ES-I3 (cell line): ENCODE results near the gene IFIH1.
A peak's percentile ranks its signal among the peaks of the same experiment; 100 is the strongest.

Experiments
- H3K36me3 ChIP-seq: 2 replicates; pipeline ENCODE4 v1.6.1; 2013; ENCODE audit warnings: mild to moderate bottlenecking, low read length, control low read depth, moderate library complexity; ENCODE audit not compliant: insufficient read depth
- H3K4me1 ChIP-seq: 2 replicates; pipeline ENCODE4 v1.6.1; 2013; ENCODE audit warnings: mild to moderate bottlenecking, control low read depth, low read length; ENCODE audit not compliant: insufficient read depth
- H3K9ac ChIP-seq: 2 replicates; pipeline ENCODE4 v1.6.1; 2013; ENCODE audit warnings: low read depth, mild to moderate bottlenecking, low read length, moderate library complexity
- H3K9me3 ChIP-seq: 2 replicates; pipeline ENCODE4 v1.6.1; 2013; ENCODE audit warnings: mild to moderate bottlenecking, low read length, moderate library complexity; ENCODE audit not compliant: control insufficient read depth, insufficient read depth

IFIH1 gene

GRCh38 chr2:162324953-162325352 is 6.5 kb upstream of the IFIH1 start:
- no peaks in the 10 kb centered on the region for H3K9me3 ChIP-seq
- H3K36me3 ChIP-seq: no peaks in the 10 kb centered on the region
- no peak overlapping the region for H3K9ac ChIP-seq
- H3K4me1 ChIP-seq: 0 out of 2 replicates have a peak, but pooled peaks cover 3% of the 10 kb centered on the region

GRCh38 chr2:162320864-162321517 is 2.5 kb upstream of the IFIH1 start:
- no peak overlapping the region for H3K9ac ChIP-seq

GRCh38 chr2:162317861-162318327 is 590 bp downstream of the IFIH1 start:
- no peaks in the 10 kb centered on the region for H3K36me3 ChIP-seq
- H3K4me1 ChIP-seq: 0 out of 2 replicates have a peak, but pooled peaks cover 3% of the 10 kb centered on the region
- peak overlapping the region; percentile 54; the same call in 1 of the 2 replicates for H3K9ac ChIP-seq
- no peaks in the 10 kb centered on the region for H3K9me3 ChIP-seq

More at GRCh38 chr2:162320864-162321517, 2.5 kb upstream of the IFIH1 start:
- Histone ChIP-seq H3K36me3 (no peaks in the 10 kb centered on the region), H3K4me1 (0 out of 2 replicates have a peak, but pooled peaks cover 3% of the 10 kb centered on the region), H3K9me3 (no peaks in the 10 kb centered on the region)

DNA sequence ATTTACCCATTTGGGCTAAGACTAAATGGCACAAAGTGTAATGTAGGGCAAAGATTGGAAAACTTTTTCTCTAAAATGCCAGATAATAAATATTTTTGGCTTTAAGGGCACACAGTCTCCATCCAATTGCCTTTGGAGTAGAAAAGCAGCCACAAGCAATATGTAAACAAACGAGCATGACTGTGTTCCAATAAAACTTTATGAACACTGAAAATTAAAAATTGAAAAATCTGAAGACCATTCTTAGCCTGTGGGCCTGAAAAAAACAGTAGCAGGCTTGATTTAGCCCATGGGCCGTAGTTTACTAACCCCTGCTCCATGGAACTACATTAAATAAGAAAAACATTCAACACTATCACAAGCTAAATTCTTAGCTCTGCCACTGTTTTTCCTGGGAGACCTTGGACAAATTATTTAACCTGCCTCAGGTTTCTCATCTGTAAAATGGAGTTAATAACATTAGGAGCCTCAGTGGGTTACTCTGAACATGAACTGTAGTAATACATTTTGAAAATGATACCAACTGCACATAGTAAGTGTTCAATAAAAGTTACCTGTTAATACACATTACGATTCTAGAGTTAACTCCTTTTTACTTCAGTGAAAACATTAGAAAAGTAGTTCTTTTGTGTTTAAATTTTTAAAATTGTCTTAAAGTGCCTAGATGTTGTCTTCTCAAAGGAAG is 1.3 kb downstream of the IFIH1 start:
- H3K36me3 ChIP-seq: no peaks in the 10 kb centered on the region
- 0 out of 2 replicates have a peak, but pooled peaks cover 3% of the 10 kb centered on the region for H3K4me1 ChIP-seq
- H3K9me3 ChIP-seq: no peaks in the 10 kb centered on the region
- peak overlapping the region; percentile 54; the same call in 1 of the 2 replicates for H3K9ac ChIP-seq

- H3K9ac ChIP-seq: no peak overlapping the region
Observed at GRCh38 chr2:162316590-162316989, 1.9 kb downstream of the IFIH1 start.

DNA sequence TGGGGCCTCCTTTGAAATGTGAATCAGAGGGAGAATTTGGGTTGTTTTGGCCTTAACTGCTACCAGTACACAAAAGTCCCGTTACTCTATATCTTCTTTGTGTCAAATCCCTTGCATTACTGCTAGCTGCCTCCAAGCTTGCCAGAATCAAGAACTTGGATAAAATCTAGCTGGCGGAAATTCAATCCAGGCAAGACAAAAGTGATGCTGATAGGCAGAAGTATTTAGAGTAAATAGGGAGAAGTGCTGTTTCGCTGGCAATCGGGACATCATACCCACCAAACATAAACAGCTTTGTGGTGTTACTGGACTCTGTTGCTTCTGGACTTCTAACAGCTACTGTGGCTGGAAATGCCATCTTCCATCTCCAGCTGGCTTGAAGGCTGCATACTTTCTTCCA is 2.5 kb downstream of the IFIH1 start:
- Histone ChIP-seq H3K9me3 (no peaks in the 10 kb centered on the region), H3K4me1 (no peaks in the 10 kb centered on the region), H3K36me3 (no peaks in the 10 kb centered on the region), H3K9ac (no peak overlapping the region)

More at GRCh38 chr2:162316590-162316989, 1.9 kb downstream of the IFIH1 start:
- Histone ChIP-seq H3K9me3 (no peaks in the 10 kb centered on the region), H3K36me3 (no peaks in the 10 kb centered on the region), H3K4me1 (0 out of 2 replicates have a peak, but pooled peaks cover 3% of the 10 kb centered on the region)

DNA sequence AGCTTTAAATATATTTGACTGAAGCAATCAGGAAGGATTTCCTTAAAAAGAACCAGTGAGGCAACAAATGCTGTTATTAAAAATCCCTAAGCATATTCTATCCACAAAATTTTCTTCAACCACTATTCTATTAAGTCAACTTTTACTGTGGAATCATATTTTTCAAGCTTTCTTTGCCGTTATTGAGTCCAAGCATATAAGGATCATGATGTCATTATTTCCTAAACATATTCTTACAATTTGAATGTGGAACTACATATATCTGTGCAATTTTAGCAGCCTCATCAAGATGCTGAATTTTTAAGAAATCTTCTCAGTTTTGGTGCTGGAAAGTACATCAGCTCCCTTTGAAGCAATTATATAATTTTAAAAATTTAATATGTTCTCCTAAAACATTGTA is 5.6 kb downstream of the IFIH1 start:
- Histone ChIP-seq H3K4me1 (no peaks in the 10 kb centered on the region), H3K36me3 (no peaks in the 10 kb centered on the region; the same call in 1 of the 2 replicates), H3K9ac (no peak overlapping the region), H3K9me3 (no peaks in the 10 kb centered on the region)

GRCh38 chr2:162308747-162309503 is 9.6 kb downstream of the IFIH1 start:
- Histone ChIP-seq H3K9ac (no peak overlapping the region), H3K36me3 (no peaks in the 10 kb centered on the region; the same call in 1 of the 2 replicates), H3K4me1 (no peaks in the 10 kb centered on the region), H3K9me3 (no peaks in the 10 kb centered on the region)

- Histone ChIP-seq H3K9ac (no peak overlapping the region), H3K4me1 (no peaks in the 10 kb centered on the region), H3K36me3 (no peaks in the 10 kb centered on the region; the same call in 1 of the 2 replicates), H3K9me3 (no peaks in the 10 kb centered on the region)
Observed at GRCh38 chr2:162305901-162306300, 12.6 kb downstream of the IFIH1 start.

DNA sequence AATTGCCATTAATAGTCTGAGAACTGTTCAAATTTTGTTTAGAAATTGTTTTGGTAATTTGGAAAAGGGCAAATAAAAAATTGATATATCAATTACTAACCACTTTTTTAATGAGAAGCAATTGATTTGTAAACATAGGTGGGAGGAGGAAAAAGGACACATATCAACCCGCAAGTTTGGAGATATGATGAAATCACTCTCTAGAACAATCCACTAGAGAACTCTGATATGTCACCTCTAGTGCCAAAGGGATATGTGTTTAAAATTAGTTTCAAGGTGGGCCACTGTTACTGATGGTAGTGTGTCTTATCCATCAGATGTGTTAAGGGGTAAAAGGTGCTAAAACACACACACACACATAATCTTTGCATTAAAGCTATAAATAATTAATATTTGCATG is 16.6 kb downstream of the IFIH1 start:
- H3K36me3 ChIP-seq: no peaks in the 10 kb centered on the region
- no peaks in the 10 kb centered on the region for H3K9me3 ChIP-seq

DNA sequence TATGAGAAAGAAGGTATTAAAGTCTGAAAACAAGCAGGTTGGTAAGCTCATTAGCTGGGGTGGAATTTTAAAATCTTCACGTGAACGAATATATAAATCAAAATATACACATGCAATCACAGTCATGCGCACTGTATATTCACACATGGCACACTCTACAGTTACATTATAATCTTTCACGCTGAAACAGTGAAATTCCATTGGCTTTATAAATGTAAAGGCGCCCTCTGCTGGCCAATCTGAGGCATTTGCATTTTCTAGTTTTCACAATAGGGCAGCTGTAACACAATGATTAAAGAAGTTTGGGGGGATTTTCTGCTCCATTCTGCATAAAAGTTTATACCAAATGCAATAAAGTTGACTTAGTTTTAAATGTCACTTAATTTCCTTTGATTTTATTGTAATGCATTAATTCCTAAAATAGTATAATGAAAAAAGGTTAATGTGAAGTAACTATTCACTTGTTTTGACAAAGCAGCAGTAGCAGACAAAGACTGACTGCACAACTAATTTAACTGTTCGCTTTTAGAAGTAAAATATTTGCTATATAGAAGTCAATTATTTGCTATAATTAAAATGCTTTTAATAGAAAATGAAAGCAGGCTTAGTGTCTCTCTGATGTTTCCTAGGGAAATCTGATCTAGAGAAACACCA is 17.2 kb downstream of the IFIH1 start:
- H3K9ac ChIP-seq: no peak overlapping the region
- no peaks in the 10 kb centered on the region for H3K36me3 ChIP-seq
- H3K9me3 ChIP-seq: no peaks in the 10 kb centered on the region
- no peaks in the 10 kb centered on the region for H3K4me1 ChIP-seq

More for the DNA sequence above, 16.6 kb downstream of the IFIH1 start:
- Histone ChIP-seq H3K4me1 (no peaks in the 10 kb centered on the region), H3K9ac (no peak overlapping the region)

DNA sequence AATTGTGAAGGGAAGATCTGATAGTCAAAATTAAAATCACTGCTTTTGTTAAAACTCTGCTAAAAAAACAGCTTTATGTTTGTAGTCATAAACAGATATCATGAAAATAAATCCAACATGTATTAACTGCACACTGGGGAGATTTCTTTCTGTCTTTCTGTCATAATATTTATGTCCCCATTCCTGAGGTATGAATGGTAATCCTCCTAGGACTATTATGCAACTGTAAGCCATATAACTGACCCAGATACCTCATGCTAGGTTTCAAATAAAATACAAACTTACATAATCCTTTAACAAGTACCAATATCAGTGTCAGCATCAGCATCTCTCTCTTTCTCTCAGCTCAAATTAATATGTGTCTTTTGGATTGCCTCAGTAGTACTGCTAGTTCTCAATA is 18.2 kb downstream of the IFIH1 start:
- Histone ChIP-seq H3K36me3 (no peaks in the 10 kb centered on the region), H3K4me1 (no peaks in the 10 kb centered on the region), H3K9me3 (no peaks in the 10 kb centered on the region), H3K9ac (no peak overlapping the region)

- H3K9ac ChIP-seq: no peak overlapping the region
- H3K9me3 ChIP-seq: no peaks in the 10 kb centered on the region
- H3K36me3 ChIP-seq: no peaks in the 10 kb centered on the region
- no peaks in the 10 kb centered on the region for H3K4me1 ChIP-seq
Observed at GRCh38 chr2:162298669-162299335, 19.7 kb downstream of the IFIH1 start.
